ENCODE measurements around the gene SYT1. TPM values are rescaled to one million over a fixed set of nuclear protein-coding genes. Genes with fewer than 3 reads are reported as not detected.
A peak's percentile ranks its signal among the peaks of the same experiment; 100 is the strongest.

The SYT1 gene
- 13.0 TPM for total RNA-seq (ENCODE audit: unreplicated experiment)
- long read RNA-seq, full-length matches to known transcripts, result 1 of 9 reads
- long read RNA-seq, partial matches to known transcripts, result 3 of 9 reads
- long read RNA-seq, other reads (novel, unspliced or antisense), result 5 of 9 reads

GRCh38 chr12:78864403-78864869 is at the start of gene SYT1:
Gene SYT1, plus strand, starts transcription at chr12:78864774.
- H3K27ac Mint-ChIP-seq (ENCODE audit: unreplicated experiment), result peak within 1 kb of the TSS; percentile 83

GRCh38 chr12:78818487-78818886 is 46.1 kb upstream of the SYT1 start:
- DNase-seq (ENCODE audit: low spot score), result no peak
- Mint-ChIP-seq H3K27me3 (ENCODE audit: unreplicated experiment) (no peaks in the 10 kb centered on the region), H3K4me1 (ENCODE audit: unreplicated experiment) (no peaks in the 10 kb centered on the region), H3K9me3 (ENCODE audit: unreplicated experiment) (no peaks in the 10 kb centered on the region), H3K36me3 (ENCODE audit: low read depth, unreplicated experiment) (no peaks in the 10 kb centered on the region), H3K27ac (ENCODE audit: unreplicated experiment) (no peak overlapping the region), H3K4me3 (ENCODE audit: unreplicated experiment) (no peak overlapping the region)
- TF ChIP-seq, protein P1, sequence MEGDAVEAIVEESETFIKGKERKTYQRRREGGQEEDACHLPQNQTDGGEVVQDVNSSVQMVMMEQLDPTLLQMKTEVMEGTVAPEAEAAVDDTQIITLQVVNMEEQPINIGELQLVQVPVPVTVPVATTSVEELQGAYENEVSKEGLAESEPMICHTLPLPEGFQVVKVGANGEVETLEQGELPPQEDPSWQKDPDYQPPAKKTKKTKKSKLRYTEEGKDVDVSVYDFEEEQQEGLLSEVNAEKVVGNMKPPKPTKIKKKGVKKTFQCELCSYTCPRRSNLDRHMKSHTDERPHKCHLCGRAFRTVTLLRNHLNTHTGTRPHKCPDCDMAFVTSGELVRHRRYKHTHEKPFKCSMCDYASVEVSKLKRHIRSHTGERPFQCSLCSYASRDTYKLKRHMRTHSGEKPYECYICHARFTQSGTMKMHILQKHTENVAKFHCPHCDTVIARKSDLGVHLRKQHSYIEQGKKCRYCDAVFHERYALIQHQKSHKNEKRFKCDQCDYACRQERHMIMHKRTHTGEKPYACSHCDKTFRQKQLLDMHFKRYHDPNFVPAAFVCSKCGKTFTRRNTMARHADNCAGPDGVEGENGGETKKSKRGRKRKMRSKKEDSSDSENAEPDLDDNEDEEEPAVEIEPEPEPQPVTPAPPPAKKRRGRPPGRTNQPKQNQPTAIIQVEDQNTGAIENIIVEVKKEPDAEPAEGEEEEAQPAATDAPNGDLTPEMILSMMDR (IDR thresholded peaks at IDR 0.05; ENCODE audit: unreplicated experiment), result no peak

More at GRCh38 chr12:78864403-78864869, at the start of gene SYT1:
- peaks cover 3% of the 10 kb centered on the region for H3K27me3 Mint-ChIP-seq (ENCODE audit: unreplicated experiment)
- H3K9me3 Mint-ChIP-seq (ENCODE audit: unreplicated experiment), result no peaks in the 10 kb centered on the region
- H3K4me3 Mint-ChIP-seq (ENCODE audit: unreplicated experiment), result peak within 1 kb of the TSS; percentile 97
- TF ChIP-seq, protein P1 (IDR thresholded peaks at IDR 0.05; ENCODE audit: unreplicated experiment), result no peak
- peaks cover 11% of the 10 kb centered on the region for H3K4me1 Mint-ChIP-seq (ENCODE audit: unreplicated experiment)
- no peaks in the 10 kb centered on the region for H3K36me3 Mint-ChIP-seq (ENCODE audit: low read depth, unreplicated experiment)
- DNase-seq (ENCODE audit: low spot score), result peak; percentile 73

DNA sequence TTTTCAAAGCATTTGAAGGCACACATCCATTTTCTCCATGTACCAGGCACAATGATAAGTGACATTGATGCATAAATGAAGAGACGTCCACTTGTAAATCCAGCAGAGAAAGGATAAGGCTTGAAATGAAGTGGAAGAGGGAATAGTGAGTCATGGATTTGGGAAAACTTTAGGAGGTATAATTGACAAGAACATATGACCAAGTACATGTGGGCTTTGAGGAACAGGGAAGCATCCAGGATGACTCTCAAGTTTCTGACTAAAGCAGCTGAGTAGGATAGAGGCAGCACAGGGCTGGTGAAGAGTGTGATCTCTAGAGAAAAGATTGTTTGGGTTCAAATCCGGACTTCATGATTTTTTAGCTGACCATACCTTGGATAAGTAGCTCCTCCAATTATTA is 43.6 kb upstream of the SYT1 start:
- TF ChIP-seq, protein P1 (IDR thresholded peaks at IDR 0.05; ENCODE audit: unreplicated experiment), result no peak
- no peak for DNase-seq (ENCODE audit: low spot score)
- Mint-ChIP-seq H3K4me1 (ENCODE audit: unreplicated experiment) (no peaks in the 10 kb centered on the region), H3K27me3 (ENCODE audit: unreplicated experiment) (no peaks in the 10 kb centered on the region), H3K27ac (ENCODE audit: unreplicated experiment) (no peak overlapping the region), H3K9me3 (ENCODE audit: unreplicated experiment) (no peaks in the 10 kb centered on the region), H3K36me3 (ENCODE audit: low read depth, unreplicated experiment) (no peaks in the 10 kb centered on the region), H3K4me3 (ENCODE audit: unreplicated experiment) (no peak overlapping the region)

DNA sequence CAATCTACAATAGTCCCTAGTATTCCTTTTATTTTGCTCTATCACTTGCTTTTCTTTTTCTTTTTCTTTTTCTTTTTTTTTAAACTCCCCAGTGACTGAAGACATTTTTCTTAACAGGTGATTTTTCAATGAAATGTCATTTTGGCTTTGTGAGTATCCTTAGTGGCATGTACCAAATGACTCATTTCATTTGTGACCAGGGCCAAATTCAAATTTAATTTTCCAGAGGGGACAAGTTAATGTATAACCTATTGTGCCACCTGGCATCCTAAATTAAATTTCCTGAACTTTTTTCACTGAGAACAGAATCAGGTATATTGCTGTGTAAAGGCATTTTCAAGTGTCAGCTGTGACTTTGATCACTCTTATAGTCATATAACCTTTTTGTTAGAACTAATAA is 39.7 kb upstream of the SYT1 start:
- Mint-ChIP-seq H3K4me1 (ENCODE audit: unreplicated experiment) (no peaks in the 10 kb centered on the region), H3K36me3 (ENCODE audit: low read depth, unreplicated experiment) (no peaks in the 10 kb centered on the region), H3K27me3 (ENCODE audit: unreplicated experiment) (no peaks in the 10 kb centered on the region), H3K4me3 (ENCODE audit: unreplicated experiment) (no peak overlapping the region), H3K9me3 (ENCODE audit: unreplicated experiment) (no peaks in the 10 kb centered on the region), H3K27ac (ENCODE audit: unreplicated experiment) (no peak overlapping the region)
- TF ChIP-seq, protein P1 (IDR thresholded peaks at IDR 0.05; ENCODE audit: unreplicated experiment), result no peak
- no peak for DNase-seq (ENCODE audit: low spot score)

GRCh38 chr12:78829690-78830089 is 34.9 kb upstream of the SYT1 start:
- no peaks in the 10 kb centered on the region for H3K4me1 Mint-ChIP-seq (ENCODE audit: unreplicated experiment)
- H3K36me3 Mint-ChIP-seq (ENCODE audit: low read depth, unreplicated experiment), result no peaks in the 10 kb centered on the region

More at GRCh38 chr12:78829690-78830089, 34.9 kb upstream of the SYT1 start:
- Mint-ChIP-seq H3K27ac (ENCODE audit: unreplicated experiment) (no peak overlapping the region), H3K9me3 (ENCODE audit: unreplicated experiment) (no peaks in the 10 kb centered on the region), H3K4me3 (ENCODE audit: unreplicated experiment) (no peak overlapping the region), H3K27me3 (ENCODE audit: unreplicated experiment) (no peaks in the 10 kb centered on the region)
- TF ChIP-seq, protein P1 (IDR thresholded peaks at IDR 0.05; ENCODE audit: unreplicated experiment), result no peak
- DNase-seq (ENCODE audit: low spot score), result no peak
